Stimulated activated CD4-positive, alpha-beta T cell treated with anti-CD3 and anti-CD28 coated beads, TNF-alpha, amount 100 ng/mL, for 24 hours (primary cell): ENCODE measurements around the gene MRGPRG.
"Not testable (repeated sequence)": the region's sequence is repeated elsewhere in the genome, so short reads cannot be mapped to it uniquely, and the experiment has no call there.

Source experiments
- DNase-seq, 3 experiments: peaks; one replicate each; pipeline ENCODE4 v3.0.0-alpha.2; 2020; ENCODE audit warnings: low read depth in 3 of 3

Gene MRGPRG, protein sequence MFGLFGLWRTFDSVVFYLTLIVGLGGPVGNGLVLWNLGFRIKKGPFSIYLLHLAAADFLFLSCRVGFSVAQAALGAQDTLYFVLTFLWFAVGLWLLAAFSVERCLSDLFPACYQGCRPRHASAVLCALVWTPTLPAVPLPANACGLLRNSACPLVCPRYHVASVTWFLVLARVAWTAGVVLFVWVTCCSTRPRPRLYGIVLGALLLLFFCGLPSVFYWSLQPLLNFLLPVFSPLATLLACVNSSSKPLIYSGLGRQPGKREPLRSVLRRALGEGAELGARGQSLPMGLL

DNA sequence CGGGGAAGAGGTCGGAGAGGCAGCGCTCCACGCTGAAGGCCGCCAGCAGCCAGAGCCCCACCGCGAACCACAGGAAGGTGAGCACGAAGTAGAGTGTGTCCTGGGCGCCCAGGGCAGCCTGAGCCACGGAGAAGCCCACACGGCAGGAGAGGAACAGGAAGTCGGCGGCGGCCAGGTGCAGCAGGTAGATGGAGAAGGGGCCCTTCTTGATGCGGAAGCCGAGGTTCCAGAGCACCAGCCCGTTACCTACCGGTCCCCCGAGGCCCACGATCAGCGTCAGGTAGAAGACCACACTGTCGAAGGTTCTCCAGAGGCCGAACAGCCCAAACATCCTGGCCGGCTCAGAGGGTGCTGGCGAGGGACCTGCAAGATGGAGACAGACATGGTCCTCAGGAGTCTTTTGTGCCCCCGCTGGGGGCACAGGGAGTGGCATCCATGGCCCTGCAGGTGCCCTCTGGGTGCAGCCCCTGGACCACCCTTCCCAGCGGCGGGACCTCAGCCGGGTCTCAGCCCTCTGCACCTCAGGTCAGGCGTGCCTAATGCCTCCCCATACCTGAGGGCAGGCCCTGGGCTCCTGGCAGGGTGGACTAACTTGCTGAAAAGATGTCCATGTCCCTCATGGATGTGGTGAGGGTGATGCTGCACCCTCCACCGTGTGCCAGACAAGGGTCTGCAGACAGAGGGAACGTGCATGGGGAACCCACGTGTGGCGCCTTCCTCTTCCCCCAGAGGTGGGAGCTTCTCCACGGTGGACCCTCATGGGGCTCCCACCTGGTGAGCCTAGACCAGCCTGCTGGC, at the start of gene MRGPRG:
MRGPRG (minus strand) TSS at position 331 of the 798 bp plus-strand sequence; CDS start at position 331, 0 bp downstream.
- DNase-seq = no peak

DNA sequence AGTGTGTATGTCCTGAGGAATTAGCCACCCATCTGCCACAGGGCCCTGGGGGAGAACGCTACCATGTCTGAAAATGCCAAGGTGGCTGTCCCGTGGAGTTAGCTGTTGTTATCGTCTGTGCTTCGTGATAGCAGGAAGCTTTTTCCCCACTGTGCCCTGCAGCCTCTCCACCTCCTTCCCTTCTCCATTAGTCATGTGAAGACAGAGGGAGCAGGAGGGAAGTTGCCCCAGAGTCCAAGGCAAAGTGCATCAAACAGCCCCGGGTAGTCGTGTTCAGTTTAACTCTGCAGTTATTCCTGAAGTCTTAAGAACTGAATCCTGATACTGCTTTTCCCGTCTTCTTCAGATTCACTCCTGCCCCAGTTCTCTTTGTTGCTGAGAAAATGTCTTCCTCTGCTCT, 43.9 kb upstream of the MRGPRG start:
- not testable (repeated sequence) for DNase-seq

DNA sequence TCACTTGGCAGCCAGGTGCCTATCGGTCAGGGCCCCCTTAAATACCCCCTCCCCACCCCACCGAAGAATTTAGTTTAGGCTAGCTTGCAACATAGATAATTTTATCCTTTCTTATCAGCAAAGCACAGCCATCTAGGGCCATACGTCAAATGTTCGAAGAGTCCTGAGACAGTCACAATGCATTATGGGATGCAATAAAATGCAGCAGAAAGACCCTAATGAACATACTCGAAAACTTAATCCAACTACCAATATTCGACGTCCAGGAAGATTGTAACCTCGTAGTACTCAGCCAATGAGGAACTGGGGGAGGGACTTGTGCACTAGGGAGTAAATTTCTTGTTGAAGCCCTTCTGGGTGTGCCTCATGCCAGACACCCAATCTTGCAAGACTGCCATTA, 43.2 kb upstream of the MRGPRG start:
- DNase-seq = not testable (repeated sequence)

DNA sequence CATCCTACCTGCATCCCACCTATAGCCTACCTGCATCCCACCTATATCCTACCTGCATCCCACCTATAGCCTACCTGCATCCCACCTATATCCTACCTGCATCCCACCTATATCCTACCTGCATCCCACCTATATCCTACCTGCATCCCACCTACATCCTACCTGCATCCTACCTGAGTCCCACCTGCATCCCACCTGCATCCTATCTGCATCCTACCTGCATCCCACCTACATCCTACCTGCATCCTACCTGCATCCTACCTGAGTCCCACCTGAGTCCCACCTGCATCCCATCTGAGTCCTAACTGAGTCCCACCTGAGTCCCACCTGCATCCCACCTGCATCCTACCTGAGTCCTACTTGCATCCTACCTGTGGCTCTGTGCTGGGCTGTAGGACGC, 38.9 kb upstream of the MRGPRG start:
- not testable (repeated sequence) for DNase-seq

DNA sequence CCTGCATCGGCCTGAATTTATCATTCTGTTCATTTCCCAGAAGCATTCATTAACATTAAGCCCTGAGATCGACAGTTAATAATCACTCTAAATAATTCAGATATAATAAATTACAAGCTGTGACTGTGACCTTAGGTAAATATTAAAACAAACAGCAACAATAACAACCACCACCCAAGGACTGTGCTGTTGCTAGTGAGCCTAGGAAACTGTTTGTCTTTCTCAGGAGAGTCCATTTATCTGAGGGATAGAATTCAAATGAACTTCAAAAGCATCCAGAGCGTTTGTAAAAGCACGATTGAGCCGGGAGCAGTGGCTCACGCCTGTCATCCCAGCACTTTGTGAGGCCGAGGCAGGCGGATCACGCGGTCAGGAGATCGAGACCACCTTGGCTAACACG, 36.6 kb upstream of the MRGPRG start:
- DNase-seq = not testable (repeated sequence)

DNA sequence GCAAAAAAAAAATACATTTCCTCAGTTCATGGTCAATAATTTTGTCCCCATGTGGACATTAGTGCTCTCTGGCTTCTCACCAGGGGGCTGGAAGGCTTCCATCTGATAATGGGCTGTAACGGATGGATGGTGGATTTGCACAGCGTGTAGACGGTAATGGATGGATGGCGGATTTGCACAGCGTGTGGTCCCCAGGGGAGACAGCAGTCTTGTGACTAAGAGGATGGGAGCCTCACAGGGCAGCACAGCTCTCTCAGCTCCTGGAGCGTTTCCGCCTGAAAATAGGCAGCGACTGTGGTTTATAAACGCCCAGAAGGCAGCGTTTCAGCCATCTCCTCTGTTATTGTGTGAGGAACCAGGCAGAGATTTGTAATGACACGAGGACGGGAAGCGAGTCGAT, 36.2 kb upstream of the MRGPRG start:
- not testable (repeated sequence) for DNase-seq

DNA sequence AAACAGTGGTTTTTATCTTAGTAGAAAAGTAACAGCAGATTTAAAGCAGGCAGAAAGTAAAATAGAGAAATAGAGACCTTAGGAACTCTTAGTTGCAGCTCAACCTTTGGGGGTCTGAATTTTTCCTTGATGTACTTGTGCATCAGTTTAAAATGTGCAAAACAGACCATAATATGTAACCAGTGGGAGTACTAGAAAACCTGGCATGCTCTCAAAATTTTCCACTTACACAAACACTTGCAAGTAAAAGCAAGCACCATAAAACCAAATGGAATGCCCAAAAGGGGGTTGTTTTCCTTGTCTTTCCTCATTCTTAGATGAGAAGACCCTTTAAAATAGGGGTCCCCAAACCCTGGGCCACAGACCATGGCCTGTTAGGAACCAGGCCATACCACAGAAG, 26.5 kb upstream of the MRGPRG start:
- DNase-seq = no peak

DNA sequence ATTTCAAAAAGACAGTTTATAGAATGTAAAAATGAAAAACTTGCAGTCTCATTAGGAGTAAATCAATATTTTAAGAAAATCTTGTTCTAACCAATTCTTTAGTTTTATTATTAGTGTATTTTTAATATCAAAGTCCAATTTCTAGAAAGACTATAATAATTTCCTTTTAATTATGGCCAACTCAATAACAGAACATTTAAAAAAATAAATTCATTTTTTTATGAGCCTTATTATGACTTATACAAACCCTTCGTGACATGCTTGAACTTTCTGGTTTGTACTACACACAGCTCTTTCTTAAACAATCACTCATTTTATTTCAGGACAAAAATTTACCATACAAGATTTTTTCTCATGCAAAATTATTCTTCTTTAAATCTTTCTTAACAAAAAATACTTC, 25.3 kb upstream of the MRGPRG start:
- no peak for DNase-seq

DNA sequence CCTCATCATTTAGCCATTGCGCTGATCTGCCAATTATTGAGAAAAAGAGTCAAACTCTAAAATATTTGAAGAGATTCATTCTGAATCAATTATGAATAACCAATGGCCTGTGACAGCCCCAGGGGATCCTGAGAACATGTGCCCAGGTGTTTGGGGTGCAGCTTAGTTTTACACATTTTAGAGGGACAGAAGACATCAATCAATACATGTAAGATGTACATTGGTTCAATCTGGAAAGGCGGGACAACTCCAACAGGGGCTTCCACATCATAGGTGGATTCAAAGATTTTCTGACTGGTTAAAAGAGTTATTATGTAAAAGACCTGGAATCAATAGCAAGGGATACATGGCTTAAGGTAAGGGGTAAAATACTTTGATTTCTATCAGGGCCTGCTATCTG, 18.5 kb upstream of the MRGPRG start:
- no peak for DNase-seq

DNA sequence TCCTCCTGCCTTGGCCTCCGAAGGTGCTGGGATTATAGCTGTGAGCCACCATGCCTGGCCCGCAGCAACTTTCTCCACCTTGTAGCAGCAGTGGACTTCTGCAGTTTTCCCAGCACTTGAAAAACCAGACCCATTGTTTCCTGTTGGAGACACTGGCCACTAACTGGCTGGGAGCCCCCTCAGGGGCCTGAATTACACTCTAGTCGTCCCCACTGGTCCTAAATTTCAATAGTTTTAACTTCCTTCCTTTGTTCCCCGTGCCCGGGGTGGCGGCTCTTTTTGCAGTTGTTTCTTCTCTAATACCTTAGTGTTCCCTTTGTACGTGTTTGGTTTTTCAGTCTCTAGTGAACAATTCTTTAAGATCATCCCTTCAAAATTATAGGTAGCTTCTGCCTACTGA, 16.2 kb upstream of the MRGPRG start:
- no peak for DNase-seq

DNA sequence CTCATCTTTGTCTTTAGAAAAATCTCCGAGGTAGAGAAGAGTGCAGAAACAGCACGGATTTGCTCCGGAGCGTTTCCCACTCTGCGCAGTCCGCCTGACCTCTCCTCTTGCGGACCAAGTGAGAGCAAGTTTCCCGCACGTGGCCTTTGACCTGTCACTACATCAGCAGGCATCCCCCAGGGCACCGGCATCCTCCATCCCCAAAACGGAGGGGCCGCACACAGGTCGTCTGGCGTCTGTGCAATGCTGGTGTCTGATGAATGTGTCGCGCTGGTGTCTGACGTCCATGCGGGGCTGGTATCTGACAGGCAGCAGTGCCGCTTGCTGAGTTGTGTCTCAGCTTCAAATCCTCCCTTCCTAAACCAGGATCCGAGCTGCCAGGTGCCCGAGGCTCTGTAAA, 14.3 kb upstream of the MRGPRG start:
- DNase-seq = no peak

DNA sequence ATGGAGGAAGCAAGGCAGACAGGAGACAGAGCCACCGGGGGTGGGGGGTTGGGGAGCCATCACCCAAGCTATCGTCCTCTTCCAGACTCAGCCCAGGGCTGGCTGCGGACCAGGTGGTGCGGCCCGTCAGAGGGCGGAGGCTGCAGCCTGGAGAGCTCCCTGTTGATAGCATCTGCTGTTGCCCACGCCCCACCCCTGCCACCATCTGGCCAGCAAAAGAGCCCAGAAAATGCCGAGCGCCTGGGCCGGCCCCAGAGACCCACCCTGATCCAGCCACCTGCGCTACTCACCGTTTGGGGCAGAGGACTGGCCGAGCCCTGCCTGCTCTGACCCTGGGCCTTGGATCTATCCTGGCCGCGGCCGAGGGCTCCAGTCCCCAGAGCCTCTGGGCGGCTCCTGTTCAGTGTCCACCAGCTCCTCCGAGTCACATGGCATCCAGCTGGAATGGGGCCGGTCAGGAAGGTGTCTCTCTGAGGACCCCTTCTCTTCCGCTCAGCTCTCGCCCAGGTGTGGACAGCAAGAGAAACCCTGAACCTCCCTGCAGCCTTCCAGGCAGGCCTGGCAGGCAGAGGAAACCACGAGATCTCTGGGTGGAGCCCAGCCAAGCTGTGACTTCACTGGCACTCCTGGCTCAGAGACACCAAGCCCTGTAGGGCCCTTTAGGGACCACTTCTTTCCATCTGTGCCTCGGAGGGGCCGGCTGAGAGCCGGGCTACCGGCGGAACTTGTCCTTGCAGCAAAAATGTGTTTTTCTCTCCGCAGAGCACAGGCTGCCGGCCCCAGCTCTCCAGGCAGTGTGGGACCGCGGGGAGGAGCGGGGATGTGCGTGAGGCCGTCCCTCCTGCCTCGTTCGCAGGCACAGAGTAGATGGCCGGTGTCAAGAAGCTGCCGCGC, 13.5 kb upstream of the MRGPRG start, which contains the start of gene MRGPRE:
MRGPRE (minus strand) TSS at position 567 of the 894 bp plus-strand sequence. CDS start 3,618 bp downstream, outside the sequence.
- DNase-seq = no peak

DNA sequence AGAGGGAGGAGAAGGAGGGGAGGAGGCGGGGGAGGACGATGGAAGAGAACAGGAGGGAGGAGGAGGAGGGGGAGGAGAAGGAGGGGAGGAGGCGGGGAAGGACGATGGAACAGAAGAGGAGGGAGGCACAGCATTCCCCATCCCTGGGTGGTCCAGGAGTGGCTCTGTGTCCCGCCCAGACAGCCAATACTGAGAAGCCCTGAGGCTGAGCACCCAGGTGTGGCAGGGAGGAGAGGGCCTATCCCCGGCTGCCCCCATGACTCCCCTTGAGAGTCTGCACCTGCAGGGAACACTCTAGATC, 12.9 kb upstream of the MRGPRG start:
- no peak for DNase-seq

DNA sequence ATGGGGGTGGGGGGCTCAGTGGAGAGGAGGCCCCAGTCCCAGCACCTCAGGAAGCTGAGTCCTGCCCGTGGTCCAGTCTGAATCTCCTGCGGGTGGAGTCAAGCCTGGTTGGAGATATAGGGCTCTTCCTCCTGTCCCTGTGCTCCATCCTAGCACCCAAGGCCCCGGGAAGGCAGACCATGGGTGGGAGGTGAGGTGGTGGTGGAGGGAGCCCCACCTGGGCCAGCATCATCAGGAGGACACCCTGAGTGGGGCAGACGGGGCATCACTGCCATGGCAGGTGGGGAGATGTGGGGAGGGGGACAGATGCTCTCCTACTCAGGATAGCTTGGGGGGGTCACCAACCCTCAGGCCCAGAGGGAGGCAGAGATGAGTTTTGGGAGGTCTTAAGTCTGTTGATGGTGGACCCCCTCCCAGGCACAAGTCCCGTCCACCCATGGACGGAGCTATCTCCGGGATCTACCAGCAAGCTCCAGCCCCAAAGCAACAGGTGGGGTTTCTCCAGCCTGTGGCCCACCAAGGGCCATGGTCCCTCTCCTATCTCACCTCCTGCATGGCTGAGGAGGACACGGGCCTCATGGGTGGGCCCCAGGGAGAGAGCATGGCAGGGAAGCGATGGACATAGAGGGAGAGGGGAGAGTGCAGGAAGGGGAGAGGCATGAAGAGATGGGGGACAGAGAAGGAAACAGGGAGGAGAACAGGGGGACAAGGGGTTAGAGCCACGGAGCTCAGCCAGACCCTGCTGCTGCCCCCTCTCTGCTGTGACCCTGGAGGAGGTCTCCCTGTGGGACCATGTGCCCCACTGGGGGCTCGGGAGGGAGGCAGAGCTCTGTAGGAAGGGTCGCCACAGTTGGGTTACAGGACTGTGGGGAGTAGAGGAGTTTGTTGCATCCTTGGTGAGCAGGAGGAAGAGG, 12.3 kb upstream of the MRGPRG start:
- no peak for DNase-seq

DNA sequence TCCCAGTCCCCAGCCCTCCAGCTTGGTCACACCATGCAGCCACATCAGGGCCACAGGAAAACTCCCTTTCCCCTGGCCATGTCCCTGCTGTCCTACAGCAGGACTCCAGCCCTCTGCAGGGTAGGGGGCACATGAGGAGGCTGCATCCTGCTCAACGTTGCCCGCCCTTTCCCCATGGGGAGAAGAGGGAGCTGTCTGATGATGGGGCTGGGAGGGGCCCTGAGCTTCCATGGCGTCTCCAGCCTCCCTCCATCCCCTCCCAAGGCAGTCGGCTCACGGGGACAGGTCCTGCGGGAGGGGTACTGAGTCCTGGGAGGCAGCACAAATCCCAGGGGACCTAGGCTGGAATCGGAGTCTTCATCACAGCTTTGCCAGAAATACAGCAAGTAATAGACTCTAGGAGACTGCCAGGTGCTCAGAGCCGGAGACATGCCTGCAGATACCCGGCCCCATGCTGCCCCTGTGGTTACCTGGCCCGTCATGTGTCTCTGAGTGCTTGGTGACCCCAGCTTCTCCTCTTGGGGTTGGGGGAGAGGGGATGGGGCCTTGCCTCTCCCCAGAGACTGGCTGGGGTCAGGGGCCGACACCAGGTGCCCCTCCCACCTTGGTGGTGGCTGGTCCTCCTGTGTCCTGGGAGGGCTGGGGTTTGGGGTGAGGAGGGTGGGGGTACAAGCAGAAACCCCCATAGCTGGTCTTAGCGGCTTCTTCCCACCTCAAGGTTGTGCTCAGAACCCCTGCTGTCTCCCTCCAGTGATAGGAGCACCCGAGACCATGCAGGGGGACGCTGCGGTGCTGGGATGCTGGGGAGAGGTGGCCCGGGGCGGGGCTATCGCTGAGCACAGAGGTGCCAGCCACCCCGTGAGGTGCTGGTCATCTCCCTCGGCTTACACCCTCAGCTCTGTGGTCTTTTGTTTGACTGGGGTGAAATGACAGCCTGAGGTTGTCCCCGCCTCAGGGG, 11.3 kb upstream of the MRGPRG start:
- DNase-seq = no peak

DNA sequence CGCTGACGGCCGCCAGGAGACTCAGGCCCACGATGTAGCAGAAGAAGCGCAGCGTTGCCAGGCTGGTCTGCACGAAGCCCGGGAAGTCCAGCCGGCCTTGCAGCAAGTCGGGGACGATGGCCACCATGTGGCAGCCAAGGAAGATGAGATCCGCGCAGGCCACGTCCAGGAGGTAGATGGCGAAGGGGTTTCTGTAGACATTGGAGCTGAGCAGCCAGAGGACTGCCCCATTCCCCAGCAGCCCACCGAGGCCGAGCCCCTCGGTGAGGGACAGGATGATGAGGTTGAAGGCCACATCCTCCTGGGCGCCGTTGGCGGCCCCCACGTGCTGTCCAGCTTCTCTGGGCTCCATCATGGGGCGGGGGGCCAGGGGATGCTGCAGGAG, 9.8 kb upstream of the MRGPRG start:
- DNase-seq = no peak

DNA sequence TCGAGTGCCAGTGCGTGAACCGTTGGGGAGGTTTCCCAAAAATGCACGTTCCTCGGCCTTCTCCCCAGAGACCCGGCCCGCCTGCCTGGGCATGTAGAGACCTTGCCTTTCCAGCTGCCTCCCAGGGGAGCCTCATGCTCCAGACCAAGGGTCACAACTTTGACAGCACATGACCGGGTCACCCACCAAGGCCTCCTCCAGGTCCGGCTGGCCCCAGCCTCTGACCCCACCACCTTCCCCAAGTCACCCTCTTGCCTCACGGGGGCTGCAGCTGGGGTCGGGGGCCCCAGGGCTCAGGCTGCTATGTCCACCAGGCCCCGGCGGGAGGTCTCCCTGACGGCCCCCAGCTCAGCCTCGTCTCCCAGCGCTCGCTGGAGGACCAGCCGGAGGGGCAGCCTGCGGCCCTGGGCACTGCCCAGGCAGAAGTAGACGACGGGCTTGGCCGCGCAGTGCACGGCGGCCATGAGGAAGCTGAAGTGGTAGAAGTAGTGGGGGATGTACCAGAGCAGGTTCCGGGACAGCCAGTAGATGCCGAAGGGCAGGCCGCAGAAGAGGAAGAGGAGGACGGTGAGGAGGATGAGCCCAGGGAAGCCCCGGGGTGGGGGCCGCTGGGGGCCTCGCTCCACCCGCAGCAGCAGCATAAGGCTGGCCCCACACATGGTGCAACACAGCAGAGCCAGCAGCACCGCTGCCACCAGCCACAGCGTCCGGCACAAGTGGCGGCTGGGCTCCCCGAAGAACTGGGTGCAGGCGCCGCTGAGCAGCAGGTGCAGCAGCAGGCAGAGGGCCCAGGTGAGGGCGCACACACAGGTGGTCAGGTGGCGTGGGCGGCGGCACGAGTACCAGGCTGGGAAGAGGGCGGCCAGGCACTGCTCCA, 9.2 kb upstream of the MRGPRG start:
- no peak for DNase-seq

DNA sequence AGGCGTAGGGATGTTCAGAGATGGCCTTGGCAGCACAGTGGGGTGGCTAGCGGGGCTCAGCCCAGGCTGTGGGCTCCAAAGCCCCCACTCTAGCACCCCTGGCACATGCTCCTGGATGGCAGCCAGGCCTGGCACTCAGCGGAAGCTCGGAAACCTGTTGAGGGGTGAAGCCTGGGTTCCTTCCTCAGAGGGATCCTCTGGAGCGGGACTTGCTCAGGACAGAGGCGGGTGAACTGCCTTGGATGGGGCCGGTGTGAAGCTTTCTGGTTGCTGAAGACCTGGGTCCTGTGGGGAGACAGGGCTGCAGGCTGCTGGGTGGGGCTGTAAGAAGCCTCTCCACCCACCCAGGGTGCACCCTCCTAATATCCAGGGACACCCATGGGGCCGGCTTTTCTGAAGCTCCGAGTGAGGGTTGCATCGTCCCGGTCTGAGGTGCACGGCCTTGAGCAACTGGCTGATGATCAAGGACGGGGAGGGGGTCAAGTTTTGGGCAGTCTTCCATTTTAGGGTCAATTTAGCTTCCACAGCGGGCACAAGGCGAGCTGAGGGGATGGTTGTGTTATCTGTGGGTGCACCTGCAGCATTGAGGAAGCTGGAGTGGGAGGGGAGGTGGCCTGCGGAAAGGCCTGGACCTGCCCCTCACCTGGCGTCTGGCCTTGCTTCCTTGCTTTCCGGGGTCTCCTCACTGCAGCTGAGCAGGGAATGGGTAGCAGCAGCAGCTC, 8.4 kb upstream of the MRGPRG start:
- no peak for DNase-seq
